ENCODE data around the gene KLHDC1.

The KLHDC1 gene

DNA sequence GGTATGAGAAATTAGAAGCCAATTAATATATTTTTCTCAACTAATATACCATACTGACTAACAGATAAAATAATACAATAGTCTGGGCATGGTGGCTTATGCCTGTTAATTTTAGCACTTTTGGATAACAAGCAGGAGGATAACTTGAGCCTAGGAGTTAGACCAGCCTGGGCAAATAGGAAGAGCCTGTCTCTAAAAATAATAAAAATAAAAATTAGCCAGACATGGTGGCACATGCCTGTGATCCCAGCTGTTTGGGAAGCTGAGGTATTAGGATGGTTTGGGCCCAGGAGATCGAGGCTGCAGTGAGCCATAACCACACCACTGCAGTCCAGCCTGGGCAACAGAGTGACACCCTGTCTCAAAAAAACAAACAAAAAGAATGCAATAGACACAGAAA is 99.7 kb downstream of the KLHDC1 start:
- DNase-seq: no peak

DNA sequence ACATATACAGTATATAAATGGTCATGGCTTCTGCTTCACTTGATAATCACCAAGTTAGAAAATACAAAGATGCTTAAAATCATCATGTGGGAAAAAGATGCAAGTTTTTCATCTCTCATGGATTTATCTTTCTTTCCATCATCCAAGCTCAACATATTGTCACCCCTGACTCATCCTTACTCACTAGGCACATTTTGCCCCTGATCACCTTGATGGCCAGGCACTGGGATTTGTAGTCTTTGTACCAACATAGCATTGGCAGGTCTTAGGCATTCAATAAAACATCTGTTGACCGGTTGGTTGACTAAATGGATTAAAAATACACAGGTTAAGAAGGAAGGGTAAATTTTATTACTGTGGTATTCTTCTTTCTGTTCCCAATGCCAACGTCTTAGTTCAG is 103.1 kb downstream of the KLHDC1 start:
- no peak for DNase-seq
